HG03045 (cell line): Measurements from ENCODE around the gene ATG2B.

Experiments
- ATAC-seq: cut with Tn5 transposase; IDR thresholded peaks from one replicate; pipeline ENCODE4 v1.9.1; 2021; ENCODE audit warnings: mild to moderate bottlenecking, moderate library complexity; ENCODE audit not compliant: unreplicated experiment

The ATG2B gene

GRCh38 chr14:96231526-96232130 lies 131.5 kb downstream of the ATG2B start:
- ATAC-seq: no peak

GRCh38 chr14:96231056-96231455 lies 132.1 kb downstream of the ATG2B start:
- ATAC-seq: no peak

- ATAC-seq: no peak
These were observed 133.8 kb downstream of the ATG2B start for GRCh38 chr14:96229315-96229714.
